Neural progenitor cell (in vitro differentiated cells): ENCODE results near the gene CRCP. TPM values are rescaled to one million over a fixed set of nuclear protein-coding genes. Genes with fewer than 3 reads are reported as not detected.

ENCODE experiments used
- DNase-seq: peaks from one replicate; pipeline ENCODE4 v3.0.0-alpha.2; 2016; ENCODE audit warnings: low spot score
- H2AFZ ChIP-seq: fragments of 200-600 bp; sonication (generic); replicated peaks from 2 replicates; pipeline ENCODE4 v1.6.1; 2016; ENCODE audit warnings: antibody characterized with exemption
- H3F3A ChIP-seq: fragments of 200-600 bp; sonication (generic); 2 replicates; pipeline ENCODE4 v1.6.1; 2016; ENCODE audit warnings: antibody characterized with exemption, low read depth
- H3K27ac ChIP-seq: fragments of 200-600 bp; sonication (generic); 2 replicates; pipeline ENCODE4 v1.5.1; 2016; ENCODE audit warnings: mild to moderate bottlenecking
- H3K27me3 ChIP-seq: fragments of 200-600 bp; sonication (generic); 2 replicates; pipeline ENCODE4 v1.6.1; 2016; ENCODE audit warnings: mild to moderate bottlenecking, moderate library complexity
- H3K36me3 ChIP-seq: fragments of 200-600 bp; sonication (generic); 2 replicates; pipeline ENCODE4 v1.5.1; 2016
- H3K4me1 ChIP-seq: fragments of 200-600 bp; sonication (generic); 2 replicates; pipeline ENCODE4 v1.6.1; 2016; ENCODE audit warnings: mixed run types
- H3K4me2 ChIP-seq: fragments of 200-600 bp; sonication (generic); 2 replicates; pipeline ENCODE4 v1.6.1; 2016
- H3K4me3 ChIP-seq: fragments of 200-600 bp; sonication (generic); 2 replicates; pipeline ENCODE4 v1.5.1; 2016
- H3K79me2 ChIP-seq: fragments of 200-600 bp; sonication (generic); 2 replicates; pipeline ENCODE4 v1.6.1; 2016; ENCODE audit warnings: low read depth
- H3K9ac ChIP-seq: fragments of 200-600 bp; sonication (generic); 2 replicates; pipeline ENCODE4 v1.6.1; 2016
- H3K9me3 ChIP-seq: fragments of 200-600 bp; sonication (generic); 2 replicates; pipeline ENCODE4 v1.5.1; 2016; ENCODE audit warnings: low read depth
- H4K20me1 ChIP-seq: fragments of 200-600 bp; sonication (generic); 2 replicates; pipeline ENCODE4 v1.6.1; 2016; ENCODE audit warnings: low read depth
- H3K27ac Mint-ChIP-seq: 3 replicates; pipeline ENCODE4 v1.8.0; 2021; ENCODE audit warnings: mixed read lengths
- H3K27me3 Mint-ChIP-seq: 2 replicates; pipeline ENCODE4 v1.8.0; 2022; ENCODE audit warnings: low read depth, mild to moderate bottlenecking, inconsistent platforms, moderate library complexity, mixed read lengths; ENCODE audit not compliant: insufficient read depth
- H3K36me3 Mint-ChIP-seq: 3 replicates; pipeline ENCODE4 v1.8.0; 2021; ENCODE audit warnings: mixed read lengths
- H3K4me1 Mint-ChIP-seq: 3 replicates; pipeline ENCODE4 v1.8.0; 2021; ENCODE audit warnings: mixed read lengths
- H3K4me3 Mint-ChIP-seq: 3 replicates; pipeline ENCODE4 v1.8.0; 2021; ENCODE audit warnings: mild to moderate bottlenecking, moderate library complexity, mixed read lengths
- H3K9me3 Mint-ChIP-seq: 3 replicates; pipeline ENCODE4 v1.8.0; 2020; ENCODE audit warnings: mixed read lengths
- EZH2 ChIP-seq: fragments of 200-600 bp; sonication (generic); IDR thresholded peaks from 2 replicates; pipeline ENCODE4 v1.6.1; 2017; ENCODE audit warnings: antibody characterized with exemption, mild to moderate bottlenecking, moderate library complexity
- EZH2phosphoT487 ChIP-seq: fragments of 200-600 bp; sonication (generic); IDR thresholded peaks from 2 replicates; pipeline ENCODE4 v1.6.1; 2017; ENCODE audit warnings: antibody characterized with exemption
- total RNA-seq: library from RNA; depleted of rRNA; stranded (reverse); fragments of >200 nt; gene quantifications from 2 replicates; pipeline ENCODE4 v1.2.3, GENCODE V29; 2015; ENCODE audit warnings: low replicate concordance
- TF ChIP-seq, protein P1 (sequence below): fragments of 200-600 bp; sonication (generic); IDR thresholded peaks from 2 replicates; pipeline ENCODE4 v1.5.1; 2017; ENCODE audit warnings: antibody characterized with exemption, mild to moderate bottlenecking

The CRCP gene
- total RNA-seq, 1 donor from 2014 or later = 30.0 TPM

DNA sequence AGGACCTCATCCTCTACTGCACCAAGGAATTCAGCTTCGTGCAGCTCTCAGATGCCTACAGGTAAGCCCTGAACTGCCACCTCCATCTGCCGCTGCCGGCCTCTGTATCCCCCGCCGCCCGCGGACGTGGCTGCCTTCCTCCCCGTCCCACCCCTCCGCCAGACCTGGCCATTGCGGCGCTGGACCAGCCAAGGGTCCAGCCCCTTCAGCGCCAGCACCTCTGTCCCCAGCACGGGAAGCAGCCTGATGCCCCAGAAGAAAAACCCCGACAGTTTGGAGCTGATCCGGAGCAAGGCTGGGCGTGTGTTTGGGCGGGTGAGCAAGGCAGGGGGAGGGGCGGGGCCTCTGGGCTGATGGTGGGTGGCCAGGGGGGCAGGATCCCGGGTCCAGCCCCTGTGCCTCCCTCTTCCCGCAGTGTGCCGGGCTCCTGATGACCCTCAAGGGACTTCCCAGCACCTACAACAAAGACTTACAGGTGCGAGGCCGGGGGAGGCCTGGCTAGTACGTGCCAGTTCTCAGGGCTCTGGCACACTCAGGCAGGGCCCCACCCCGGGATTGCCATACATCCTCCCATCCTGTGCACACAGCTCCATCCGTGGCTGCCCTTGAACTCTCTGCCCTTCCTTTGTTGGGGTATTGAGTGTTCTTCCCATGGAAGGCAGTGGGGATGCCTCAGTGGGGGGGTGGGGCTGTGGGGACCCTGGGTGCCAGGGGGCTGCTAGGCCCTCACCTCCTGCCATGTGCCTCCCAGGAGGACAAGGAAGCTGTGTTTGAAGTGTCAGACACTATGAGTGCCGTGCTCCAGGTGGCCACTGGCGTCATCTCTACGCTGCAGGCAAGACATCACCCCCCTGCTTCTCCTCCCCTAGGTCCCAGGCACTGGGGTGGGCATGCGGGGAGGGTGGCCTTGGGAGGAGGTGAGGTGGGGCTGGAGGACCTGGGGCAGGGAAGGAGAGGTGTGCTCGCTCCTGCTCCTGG lies 25.5 kb upstream of the CRCP start:
- Histone ChIP-seq H4K20me1 (no peaks in the 10 kb centered on the region), H3K9ac (no peak overlapping the region), H2AFZ (no peak overlapping the region), H3K27ac (no peak overlapping the region), H3F3A (no peaks in the 10 kb centered on the region), H3K36me3 (no peaks in the 10 kb centered on the region), H3K79me2 (no peaks in the 10 kb centered on the region), H3K9me3 (no peaks in the 10 kb centered on the region), H3K27me3 (no peaks in the 10 kb centered on the region), H3K4me2 (no peak overlapping the region), H3K4me3 (no peak overlapping the region), H3K4me1 (no peaks in the 10 kb centered on the region)
- H3K4me1 Mint-ChIP-seq = peaks cover 12% of the 10 kb centered on the region
- H3K9me3 Mint-ChIP-seq = no peaks in the 10 kb centered on the region
- TF ChIP-seq, protein P1, sequence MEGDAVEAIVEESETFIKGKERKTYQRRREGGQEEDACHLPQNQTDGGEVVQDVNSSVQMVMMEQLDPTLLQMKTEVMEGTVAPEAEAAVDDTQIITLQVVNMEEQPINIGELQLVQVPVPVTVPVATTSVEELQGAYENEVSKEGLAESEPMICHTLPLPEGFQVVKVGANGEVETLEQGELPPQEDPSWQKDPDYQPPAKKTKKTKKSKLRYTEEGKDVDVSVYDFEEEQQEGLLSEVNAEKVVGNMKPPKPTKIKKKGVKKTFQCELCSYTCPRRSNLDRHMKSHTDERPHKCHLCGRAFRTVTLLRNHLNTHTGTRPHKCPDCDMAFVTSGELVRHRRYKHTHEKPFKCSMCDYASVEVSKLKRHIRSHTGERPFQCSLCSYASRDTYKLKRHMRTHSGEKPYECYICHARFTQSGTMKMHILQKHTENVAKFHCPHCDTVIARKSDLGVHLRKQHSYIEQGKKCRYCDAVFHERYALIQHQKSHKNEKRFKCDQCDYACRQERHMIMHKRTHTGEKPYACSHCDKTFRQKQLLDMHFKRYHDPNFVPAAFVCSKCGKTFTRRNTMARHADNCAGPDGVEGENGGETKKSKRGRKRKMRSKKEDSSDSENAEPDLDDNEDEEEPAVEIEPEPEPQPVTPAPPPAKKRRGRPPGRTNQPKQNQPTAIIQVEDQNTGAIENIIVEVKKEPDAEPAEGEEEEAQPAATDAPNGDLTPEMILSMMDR = no peak
- TF ChIP-seq EZH2 = no peak
- no peak for TF ChIP-seq EZH2phosphoT487
- peaks cover 5% of the 10 kb centered on the region for H3K36me3 Mint-ChIP-seq
- H3K27ac Mint-ChIP-seq = no peak overlapping the region
- no peak for DNase-seq
- H3K4me3 Mint-ChIP-seq = no peak overlapping the region
- H3K27me3 Mint-ChIP-seq = peaks cover 6% of the 10 kb centered on the region

DNA sequence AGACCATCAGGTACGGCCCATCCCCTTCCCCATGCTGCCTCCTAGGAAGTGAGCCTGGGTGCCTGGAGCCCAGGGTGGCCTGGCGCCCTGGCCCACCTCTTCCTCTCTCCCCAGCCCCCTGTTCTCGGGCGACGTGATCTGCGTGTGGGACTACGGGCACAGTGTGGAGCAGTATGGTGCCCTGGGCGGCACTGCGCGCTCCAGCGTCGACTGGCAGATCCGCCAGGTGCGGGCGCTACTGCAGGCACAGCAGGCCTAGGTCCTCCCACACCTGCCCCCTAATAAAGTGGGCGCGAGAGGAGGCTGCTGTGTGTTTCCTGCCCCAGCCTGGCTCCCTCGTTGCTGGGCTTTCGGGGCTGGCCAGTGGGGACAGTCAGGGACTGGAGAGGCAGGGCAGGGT lies 22.0 kb upstream of the CRCP start:
- Mint-ChIP-seq H3K27ac (no peak overlapping the region), H3K27me3 (peaks cover 4% of the 10 kb centered on the region), H3K36me3 (no peaks in the 10 kb centered on the region)

DNA sequence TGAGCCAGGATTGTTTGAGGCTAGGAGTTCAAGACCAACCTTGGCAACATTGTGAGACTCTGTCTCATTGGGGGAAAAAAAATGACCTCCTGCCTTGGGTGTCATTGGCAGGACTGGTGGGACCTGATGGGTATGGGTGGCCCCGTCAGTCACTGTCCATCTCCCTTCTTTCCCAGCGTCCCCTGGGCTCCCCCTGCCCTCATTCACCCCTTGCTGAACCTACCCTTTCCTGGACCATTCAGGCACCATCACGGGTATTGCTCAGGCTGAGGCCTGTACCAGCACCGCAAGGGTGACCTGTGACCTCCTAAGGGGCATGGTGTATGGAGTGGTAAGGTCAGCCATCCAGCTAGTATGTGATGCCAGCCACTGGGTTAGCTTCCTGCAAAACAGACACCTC lies 19.6 kb upstream of the CRCP start:
- Mint-ChIP-seq H3K9me3 (no peaks in the 10 kb centered on the region), H3K27ac (no peak overlapping the region), H3K27me3 (peaks cover 8% of the 10 kb centered on the region), H3K4me1 (peaks cover 6% of the 10 kb centered on the region), H3K4me3 (no peak overlapping the region), H3K36me3 (no peaks in the 10 kb centered on the region)
- H3K79me2 ChIP-seq = no peaks in the 10 kb centered on the region
- no peak overlapping the region for H3K4me2 ChIP-seq
- no peak overlapping the region for H3K27ac ChIP-seq
- peaks cover 6% of the 10 kb centered on the region for H3F3A ChIP-seq
- H3K9me3 ChIP-seq = no peaks in the 10 kb centered on the region
- no peaks in the 10 kb centered on the region for H3K36me3 ChIP-seq
- H3K4me1 ChIP-seq = no peaks in the 10 kb centered on the region
- H3K4me3 ChIP-seq = no peak overlapping the region
- no peak overlapping the region for H2AFZ ChIP-seq
- H4K20me1 ChIP-seq = no peaks in the 10 kb centered on the region
- TF ChIP-seq EZH2phosphoT487 (no peak), EZH2 (no peak)
- TF ChIP-seq, protein P1 = no peak
- H3K9ac ChIP-seq = no peak overlapping the region
- no peak for DNase-seq
- H3K27me3 ChIP-seq = no peaks in the 10 kb centered on the region

More for the DNA sequence above, 22.0 kb upstream of the CRCP start:
- Histone ChIP-seq H3K27me3 (no peaks in the 10 kb centered on the region), H3K9ac (no peak overlapping the region), H3K9me3 (no peaks in the 10 kb centered on the region), H3K4me1 (no peaks in the 10 kb centered on the region), H3K36me3 (no peaks in the 10 kb centered on the region), H4K20me1 (no peaks in the 10 kb centered on the region), H3K79me2 (no peaks in the 10 kb centered on the region), H2AFZ (no peak overlapping the region), H3K4me3 (no peak overlapping the region), H3K27ac (no peak overlapping the region), H3K4me2 (no peak overlapping the region), H3F3A (no peaks in the 10 kb centered on the region)
- H3K4me1 Mint-ChIP-seq = no peaks in the 10 kb centered on the region
- no peaks in the 10 kb centered on the region for H3K9me3 Mint-ChIP-seq
- TF ChIP-seq EZH2phosphoT487 = no peak
- no peak for TF ChIP-seq EZH2
- TF ChIP-seq, protein P1 = no peak
- H3K4me3 Mint-ChIP-seq = no peak overlapping the region
- DNase-seq = no peak
